HG02763 (cell line): ENCODE measurements around the gene LSMEM2.
"Not testable (repeated sequence)": the region's sequence is repeated elsewhere in the genome, so short reads cannot be mapped to it uniquely, and the experiment has no call there.

Experiments
- ATAC-seq: cut with Tn5 transposase; IDR thresholded peaks from one replicate; pipeline ENCODE4 v1.9.1; 2021; ENCODE audit warnings: mild to moderate bottlenecking, moderate library complexity; ENCODE audit not compliant: unreplicated experiment

LSMEM2 gene

GRCh38 chr3:50245831-50246516 lies 32.9 kb upstream of the LSMEM2 start:
- peak; percentile 55 for ATAC-seq

GRCh38 chr3:50246517-50246954 lies 32.4 kb upstream of the LSMEM2 start:
- peak; percentile 47 for ATAC-seq

GRCh38 chr3:50248387-50248786 lies 30.5 kb upstream of the LSMEM2 start:
- ATAC-seq: no peak

- ATAC-seq: no peak
Measured at GRCh38 chr3:50249457-50249856, 29.4 kb upstream of the LSMEM2 start.

- no peak for ATAC-seq
Measured at GRCh38 chr3:50250514-50250913, 28.4 kb upstream of the LSMEM2 start.

GRCh38 chr3:50251220-50251619 lies 27.7 kb upstream of the LSMEM2 start:
- ATAC-seq: no peak

- ATAC-seq: no peak
Measured at GRCh38 chr3:50254577-50255250, 24.2 kb upstream of the LSMEM2 start.

- ATAC-seq: no peak
Measured at GRCh38 chr3:50255251-50255615, 23.7 kb upstream of the LSMEM2 start.

- ATAC-seq: no peak
Measured at GRCh38 chr3:50256978-50257890, 21.7 kb upstream of the LSMEM2 start.

- ATAC-seq: no peak
Measured at GRCh38 chr3:50258029-50258680, 20.7 kb upstream of the LSMEM2 start.

GRCh38 chr3:50258979-50259378 lies 19.9 kb upstream of the LSMEM2 start:
- ATAC-seq: no peak

GRCh38 chr3:50259432-50260026 lies 19.4 kb upstream of the LSMEM2 start:
- no peak for ATAC-seq

- ATAC-seq: peak; percentile 80
Measured at GRCh38 chr3:50260027-50260941, 18.6 kb upstream of the LSMEM2 start.

- no peak for ATAC-seq
Measured at GRCh38 chr3:50260942-50261441, 17.9 kb upstream of the LSMEM2 start.

- ATAC-seq: no peak
Measured at GRCh38 chr3:50261505-50261904, 17.4 kb upstream of the LSMEM2 start.

- not testable (repeated sequence) for ATAC-seq
Measured at GRCh38 chr3:50262200-50262599, 16.7 kb upstream of the LSMEM2 start.

- no peak for ATAC-seq
Measured at GRCh38 chr3:50262778-50263177, 16.1 kb upstream of the LSMEM2 start.

GRCh38 chr3:50263478-50264382 lies 15.2 kb upstream of the LSMEM2 start:
- no peak for ATAC-seq
